ENCODE data around the gene ITGAD. TPM values are rescaled to one million over a fixed set of nuclear protein-coding genes. Genes with fewer than 3 reads are reported as not detected.

The ITGAD gene
- total RNA-seq, 1 donor from 2014 or later = 0.07 TPM

- CTCF ChIA-PET = no interaction called here
- POLR2A ChIA-PET = interaction anchor here (0.6 to 2.1 kb wide), 2 partner anchors 176 to 322 kb away, joined by 3 to 9 read pairs; partner anchors contain the start of genes FUS and STX4
- intact Hi-C loops (cut with micrococcal nuclease) = no loop called here
Observed at GRCh38 chr16:31355431-31356100, 37.6 kb upstream of the ITGAD start.

GRCh38 chr16:31356566-31357323 lies 36.4 kb upstream of the ITGAD start:
- peaks cover 54% of the 10 kb centered on the region for H3K4me1 Mint-ChIP-seq

More at GRCh38 chr16:31355431-31356100, 37.6 kb upstream of the ITGAD start:
- H3K4me1 Mint-ChIP-seq = peaks cover 65% of the 10 kb centered on the region
- peak overlapping the region; percentile 78 for H3K4me3 Mint-ChIP-seq
- ATAC-seq (ENCODE audit: low read depth) (no peak), DNase-seq (no peak)
- H3K27ac Mint-ChIP-seq = peak overlapping the region; percentile 93
- no peak for TF ChIP-seq CTCF (IDR thresholded peaks at IDR 0.05)
- H3K36me3 Mint-ChIP-seq (ENCODE audit: low read depth) = no peaks in the 10 kb centered on the region
- no peaks in the 10 kb centered on the region for H3K27me3 Mint-ChIP-seq
- H3K9me3 Mint-ChIP-seq = no peaks in the 10 kb centered on the region

GRCh38 chr16:31357324-31358109 lies 35.6 kb upstream of the ITGAD start:
- H3K27ac Mint-ChIP-seq = peak overlapping the region; percentile 62
- H3K4me1 Mint-ChIP-seq = peaks cover 46% of the 10 kb centered on the region
- TF ChIP-seq CTCF (IDR thresholded peaks at IDR 0.05) = no peak
- peak overlapping the region; percentile 9 for H3K4me3 Mint-ChIP-seq
- H3K9me3 Mint-ChIP-seq = no peaks in the 10 kb centered on the region
- ChIA-PET POLR2A (interaction anchor here (0.7 to 0.8 kb wide), 2 partner anchors 284 to 517 kb away, joined by 3 read pairs; partner anchors contain the start of genes ZNF646 and ZNF668), CTCF (interaction anchor here (1.0 kb wide), 1 partner anchor 373 kb away, joined by 3 read pairs; no protein-coding TSS in a partner anchor)
- H3K36me3 Mint-ChIP-seq (ENCODE audit: low read depth) = no peaks in the 10 kb centered on the region
- DNase-seq = no peak
- no peaks in the 10 kb centered on the region for H3K27me3 Mint-ChIP-seq
- intact Hi-C loops (cut with micrococcal nuclease) = no loop called here
- no peak for ATAC-seq (ENCODE audit: low read depth)

More at GRCh38 chr16:31356566-31357323, 36.4 kb upstream of the ITGAD start:
- ChIA-PET POLR2A (interaction anchor here (0.8 kb wide), 1 partner anchor 283 kb away, joined by 3 read pairs; the partner anchor contains the start of genes ZNF646 and ZNF668), CTCF (interaction anchor here (1.0 kb wide), 1 partner anchor 373 kb away, joined by 3 read pairs; no protein-coding TSS in a partner anchor)
- DNase-seq = no peak
- H3K9me3 Mint-ChIP-seq = no peaks in the 10 kb centered on the region
- H3K27me3 Mint-ChIP-seq = no peaks in the 10 kb centered on the region
- H3K36me3 Mint-ChIP-seq (ENCODE audit: low read depth) = no peaks in the 10 kb centered on the region
- H3K4me3 Mint-ChIP-seq = peak overlapping the region; percentile 56
- no peak overlapping the region for H3K27ac Mint-ChIP-seq
- no peak for TF ChIP-seq CTCF (IDR thresholded peaks at IDR 0.05)
- ATAC-seq (ENCODE audit: low read depth) = no peak
- intact Hi-C loops (cut with micrococcal nuclease) = no loop called here

- Mint-ChIP-seq H3K4me1 (peaks cover 27% of the 10 kb centered on the region), H3K9me3 (no peaks in the 10 kb centered on the region), H3K36me3 (ENCODE audit: low read depth) (no peaks in the 10 kb centered on the region), H3K4me3 (no peak overlapping the region), H3K27me3 (no peaks in the 10 kb centered on the region), H3K27ac (no peak overlapping the region)
- ATAC-seq (ENCODE audit: low read depth) = no peak
- ChIA-PET POLR2A (interaction anchor here (0.6 kb wide), 1 partner anchor 140 kb away, joined by 6 read pairs; no protein-coding TSS in a partner anchor), CTCF (no interaction called here)
- no peak for DNase-seq
- TF ChIP-seq CTCF (IDR thresholded peaks at IDR 0.05) = no peak
- intact Hi-C loops (cut with micrococcal nuclease) = no loop called here
Observed at GRCh38 chr16:31360251-31360650, 32.9 kb upstream of the ITGAD start.

Data from activated B cell treated with CpG ODN at 0.5 μM for 24 hours (primary cell).